Measurements from ENCODE around the gene SARS2. TPM values are rescaled to one million over a fixed set of nuclear protein-coding genes. Genes with fewer than 3 reads are reported as not detected.

Gene SARS2
- polyA plus RNA-seq, 3 donors = 8.1 to 21.9 (median 8.3) TPM

- DNase-seq = no peak
- H3K79me2 ChIP-seq (ENCODE audit: insufficient read depth, low read length) = no peaks in the 10 kb centered on the region
- H3K4me3 ChIP-seq (replicated peaks in 1 of 3; ENCODE audit: low read depth in 2 of 3, low read length in 3 of 3) = no peak overlapping the region
- no peak for TF ChIP-seq CTCF (IDR thresholded peaks at IDR 0.05)
- H3K27me3 ChIP-seq (ENCODE audit: control insufficient read depth in 2 of 2, insufficient read depth in 2 of 2, low read length in 2 of 2) = no peaks in the 10 kb centered on the region
- no peak overlapping the region for H2AFZ ChIP-seq (ENCODE audit: insufficient read depth, low read depth, low read length, poor library complexity, severe bottlenecking)
- no peak overlapping the region for H3K27ac ChIP-seq (ENCODE audit: low read depth in 1 of 2, low read length in 2 of 2)
- H4K20me1 ChIP-seq (ENCODE audit: insufficient read depth, low read length) = no peaks in the 10 kb centered on the region
- no peak overlapping the region for H3K9ac ChIP-seq (ENCODE audit: insufficient read depth, low read length, poor library complexity, severe bottlenecking)
- Mint-ChIP-seq H3K9me3 (peaks cover 0 to 2% (median 0%) of the 10 kb centered on the region in 7 donors), H3K27me3 (ENCODE audit: low read depth in 3 of 3) (no peaks in the 10 kb centered on the region), H3K27ac (peak overlapping the region in 2 of 7 donors; percentile 35 to 66), H3K4me3 (no peak overlapping the region), H3K36me3 (peaks cover 22 to 54% of the 10 kb centered on the region in 2 donors), H3K4me1 (peaks cover 16% of the 10 kb centered on the region)
- intact Hi-C loops (cut with micrococcal nuclease) = no loop called here
- peaks cover 25 to 37% of the 10 kb centered on the region in 2 donors for H3K36me3 ChIP-seq (replicated peaks in 1 of 2; ENCODE audit: control insufficient read depth in 1 of 2, insufficient read depth in 2 of 2, low read length in 2 of 2)
- H3K4me2 ChIP-seq (replicated peaks; ENCODE audit: extremely low read depth, low read length, poor library complexity, severe bottlenecking) = no peak overlapping the region
- peaks cover 18 to 19% of the 10 kb centered on the region in 2 donors for H3K4me1 ChIP-seq (ENCODE audit: control insufficient read depth in 1 of 2, insufficient read depth in 2 of 2, low read length in 2 of 2)
- H3K9me3 ChIP-seq (replicated peaks in 1 of 2; ENCODE audit: control insufficient read depth in 1 of 2, insufficient read depth in 1 of 2, low read length in 2 of 2) = no peaks in the 10 kb centered on the region
- 93% methylated on average over 13 of the region's 19 CpGs for WGBS (ENCODE audit: insufficient coverage)
Measured at GRCh38 chr19:38880076-38880881, 50.3 kb downstream of the SARS2 start.

GRCh38 chr19:38879400-38879751, 51.2 kb downstream of the SARS2 start:
- no peaks in the 10 kb centered on the region for H3K79me2 ChIP-seq (ENCODE audit: insufficient read depth, low read length)
- intact Hi-C loops (cut with micrococcal nuclease) = no loop called here
- no peak overlapping the region for H3K4me2 ChIP-seq (replicated peaks; ENCODE audit: extremely low read depth, low read length, poor library complexity, severe bottlenecking)
- no peaks in the 10 kb centered on the region for H3K9me3 Mint-ChIP-seq
- H3K27ac ChIP-seq (ENCODE audit: low read depth in 1 of 2, low read length in 2 of 2) = no peak overlapping the region
- peaks cover 16% of the 10 kb centered on the region for H3K4me1 Mint-ChIP-seq
- no peak overlapping the region for H3K9ac ChIP-seq (ENCODE audit: insufficient read depth, low read length, poor library complexity, severe bottlenecking)
- H2AFZ ChIP-seq (ENCODE audit: insufficient read depth, low read depth, low read length, poor library complexity, severe bottlenecking) = no peak overlapping the region
- peak overlapping the region in 1 of 7 donors; percentile 94 for H3K27ac Mint-ChIP-seq
- no peaks in the 10 kb centered on the region for H3K27me3 Mint-ChIP-seq (ENCODE audit: low read depth in 3 of 3)
- no peak overlapping the region for H3K4me3 Mint-ChIP-seq
- WGBS (ENCODE audit: insufficient coverage) = 99% methylated on average over 9 of the region's 11 CpGs
- no peaks in the 10 kb centered on the region for H3K27me3 ChIP-seq (ENCODE audit: control insufficient read depth in 2 of 2, insufficient read depth in 2 of 2, low read length in 2 of 2)
- H3K9me3 ChIP-seq (replicated peaks in 1 of 2; ENCODE audit: control insufficient read depth in 1 of 2, insufficient read depth in 1 of 2, low read length in 2 of 2) = no peaks in the 10 kb centered on the region
- no peak for DNase-seq
- TF ChIP-seq CTCF (IDR thresholded peaks at IDR 0.05) = no peak
- peaks cover 22 to 52% of the 10 kb centered on the region in 2 donors for H3K36me3 Mint-ChIP-seq
- peaks cover 18 to 19% of the 10 kb centered on the region in 2 donors for H3K4me1 ChIP-seq (ENCODE audit: control insufficient read depth in 1 of 2, insufficient read depth in 2 of 2, low read length in 2 of 2)
- no peaks in the 10 kb centered on the region for H4K20me1 ChIP-seq (ENCODE audit: insufficient read depth, low read length)
- H3K4me3 ChIP-seq (replicated peaks in 1 of 3; ENCODE audit: low read depth in 2 of 3, low read length in 3 of 3) = no peak overlapping the region
- peaks cover 25 to 33% of the 10 kb centered on the region in 2 donors for H3K36me3 ChIP-seq (replicated peaks in 1 of 2; ENCODE audit: control insufficient read depth in 1 of 2, insufficient read depth in 2 of 2, low read length in 2 of 2)
